Suprapubic skin (tissue), 4 donors: ENCODE data around the gene DNAJC8. TPM values are rescaled to one million over a fixed set of nuclear protein-coding genes. Genes with fewer than 3 reads are reported as not detected.

ENCODE experiments used
- DNase-seq, 2 donors: peaks; one replicate each; pipeline ENCODE4 v3.0.0-alpha.2; 2019; ENCODE audit warnings: low spot score in 2 of 2
- H3K27ac ChIP-seq: fragments of 200-600 bp; sonication (generic); one replicate; pipeline ENCODE4 v1.5.1; 2019
- H3K27me3 ChIP-seq: fragments of 200-600 bp; sonication (generic); one replicate; pipeline ENCODE4 v1.5.1; 2019
- H3K36me3 ChIP-seq: fragments of 200-600 bp; sonication (generic); one replicate; pipeline ENCODE4 v1.5.1; 2019
- H3K4me1 ChIP-seq: fragments of 200-600 bp; sonication (generic); one replicate; pipeline ENCODE4 v1.5.1; 2019
- H3K4me3 ChIP-seq: fragments of 200-600 bp; sonication (generic); one replicate; pipeline ENCODE4 v1.5.1; 2019; ENCODE audit warnings: mild to moderate bottlenecking
- H3K9me3 ChIP-seq: fragments of 200-600 bp; sonication (generic); one replicate; pipeline ENCODE4 v1.5.1; 2019
- EP300 ChIP-seq: sonication (generic); formaldehyde crosslinking; IDR thresholded peaks from one replicate; pipeline ENCODE4 v1.6.1; 2017; ENCODE audit warnings: antibody characterized with exemption
- POLR2A ChIP-seq, 2 donors: fragments of 450-650 bp; IDR thresholded peaks; one replicate each; pipeline ENCODE4 v1.6.1; 2017; ENCODE audit warnings: antibody characterized with exemption in 2 of 2, mild to moderate bottlenecking in 2 of 2, moderate library complexity in 2 of 2
- POLR2AphosphoS5 ChIP-seq, 3 donors: sonication (generic); formaldehyde crosslinking; IDR thresholded peaks; one replicate each; pipeline ENCODE4 v1.6.1; 2017; ENCODE audit warnings: antibody characterized with exemption in 3 of 3
- WGBS: methylation state at CpG from one replicate; pipeline ENCODE4 v1.1.5; 2018; 5-methylcytosine and 5-hydroxymethylcytosine counted together
- total RNA-seq, 4 donors: library from RNA; depleted of rRNA; stranded (reverse); fragments of >200 nt; gene quantifications; one replicate each; pipeline ENCODE4 v1.1.0, GENCODE V29; 2016
- TF ChIP-seq, protein P1 (sequence below), 2 donors: fragments of 200-600 bp in 1 of 2; fragments of 450-650 bp in 1 of 2; sonication (generic) in 1 of 2; IDR thresholded peaks; one replicate each; pipeline ENCODE4 v1.5.1; 2016 to 2019; ENCODE audit warnings: antibody characterized with exemption in 2 of 2, mild to moderate bottlenecking in 1 of 2, moderate library complexity in 1 of 2

DNAJC8 gene
- total RNA-seq, 4 donors from 2014 or later: 28.2 to 39.0 (median 31.7) TPM

DNA sequence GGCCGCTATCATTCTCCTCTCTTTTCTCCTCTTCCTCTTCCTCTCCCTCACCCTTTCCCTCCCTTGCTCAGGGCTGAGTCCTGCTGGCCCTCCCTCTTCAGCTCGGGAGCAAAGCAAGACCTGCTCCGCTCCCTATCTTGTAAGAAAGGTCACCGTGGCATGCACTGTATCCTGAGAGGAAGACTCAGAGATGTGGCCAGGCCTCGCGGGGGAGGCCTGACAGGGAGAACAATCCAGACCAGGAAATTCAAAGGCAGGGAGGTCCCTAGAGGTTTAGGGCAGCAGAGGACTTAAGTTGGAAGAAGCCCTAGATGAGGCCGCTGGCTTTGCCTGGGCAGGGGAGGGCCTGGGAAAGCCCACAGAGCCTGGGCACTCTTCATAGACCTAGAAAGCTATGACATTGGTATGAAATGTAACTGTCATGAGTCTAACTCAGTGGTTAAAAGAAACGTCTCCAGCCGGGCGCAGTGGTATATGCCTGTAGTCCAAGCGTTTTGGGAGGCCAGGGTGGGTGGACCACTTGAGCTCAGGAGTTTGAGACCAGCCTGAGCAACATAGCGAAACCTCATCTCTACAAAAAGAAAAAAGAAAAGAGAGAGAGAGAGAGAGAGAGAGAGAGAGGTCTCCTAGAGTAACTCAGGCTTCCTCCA lies 41.7 kb downstream of the DNAJC8 start:
- H3K27me3 ChIP-seq: no peaks in the 10 kb centered on the region
- peaks cover 24% of the 10 kb centered on the region for H3K4me1 ChIP-seq
- no peak for TF ChIP-seq EP300
- TF ChIP-seq, protein P1, sequence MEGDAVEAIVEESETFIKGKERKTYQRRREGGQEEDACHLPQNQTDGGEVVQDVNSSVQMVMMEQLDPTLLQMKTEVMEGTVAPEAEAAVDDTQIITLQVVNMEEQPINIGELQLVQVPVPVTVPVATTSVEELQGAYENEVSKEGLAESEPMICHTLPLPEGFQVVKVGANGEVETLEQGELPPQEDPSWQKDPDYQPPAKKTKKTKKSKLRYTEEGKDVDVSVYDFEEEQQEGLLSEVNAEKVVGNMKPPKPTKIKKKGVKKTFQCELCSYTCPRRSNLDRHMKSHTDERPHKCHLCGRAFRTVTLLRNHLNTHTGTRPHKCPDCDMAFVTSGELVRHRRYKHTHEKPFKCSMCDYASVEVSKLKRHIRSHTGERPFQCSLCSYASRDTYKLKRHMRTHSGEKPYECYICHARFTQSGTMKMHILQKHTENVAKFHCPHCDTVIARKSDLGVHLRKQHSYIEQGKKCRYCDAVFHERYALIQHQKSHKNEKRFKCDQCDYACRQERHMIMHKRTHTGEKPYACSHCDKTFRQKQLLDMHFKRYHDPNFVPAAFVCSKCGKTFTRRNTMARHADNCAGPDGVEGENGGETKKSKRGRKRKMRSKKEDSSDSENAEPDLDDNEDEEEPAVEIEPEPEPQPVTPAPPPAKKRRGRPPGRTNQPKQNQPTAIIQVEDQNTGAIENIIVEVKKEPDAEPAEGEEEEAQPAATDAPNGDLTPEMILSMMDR (IDR thresholded peaks at IDR 0.05): no peak
- TF ChIP-seq POLR2AphosphoS5 (IDR thresholded peaks at IDR 0.05): no peak
- TF ChIP-seq POLR2A (IDR thresholded peaks at IDR 0.05): no peak
- WGBS: 68% methylated on average over 12 of the region's 12 CpGs
- peak in 1 of 2 donors; percentile 56 for DNase-seq
- H3K9me3 ChIP-seq: no peaks in the 10 kb centered on the region
- no peaks in the 10 kb centered on the region for H3K36me3 ChIP-seq
- no peak overlapping the region for H3K27ac ChIP-seq
- no peak overlapping the region for H3K4me3 ChIP-seq

DNA sequence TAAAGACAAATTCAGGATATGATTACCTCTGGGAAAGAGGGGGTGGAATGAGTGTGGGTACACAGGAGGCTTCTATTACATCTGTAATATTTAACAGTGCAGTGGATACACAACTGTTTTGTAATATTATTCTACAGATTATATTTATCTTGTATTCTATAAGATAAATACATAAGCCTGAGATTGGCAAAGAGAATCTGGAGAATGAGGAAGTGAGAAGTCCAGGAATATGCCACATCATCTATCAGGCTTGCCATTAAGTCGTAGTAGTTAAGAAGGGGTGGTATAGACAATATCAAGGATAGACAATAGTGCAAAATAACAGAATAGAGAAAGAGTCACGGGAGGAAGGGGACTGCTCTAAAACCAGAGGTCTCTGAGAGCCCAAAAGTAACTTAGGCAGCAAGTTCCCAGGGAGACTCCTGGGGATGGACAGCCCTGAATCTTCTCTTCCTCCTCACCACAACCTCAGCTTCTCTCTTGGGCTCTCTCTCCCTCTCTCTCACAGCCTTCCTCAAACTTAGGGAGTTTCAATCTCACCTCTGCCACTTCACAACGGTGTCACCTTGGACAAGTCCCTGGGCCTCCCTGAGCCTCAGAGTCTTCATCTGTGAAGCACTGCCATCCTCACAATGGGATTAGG lies 42.4 kb downstream of the DNAJC8 start:
- 63% methylated on average over 3 of the region's 3 CpGs for WGBS
- Histone ChIP-seq H3K27me3 (no peaks in the 10 kb centered on the region), H3K9me3 (no peaks in the 10 kb centered on the region), H3K36me3 (no peaks in the 10 kb centered on the region), H3K4me1 (peaks cover 24% of the 10 kb centered on the region), H3K27ac (no peak overlapping the region), H3K4me3 (no peak overlapping the region)
- DNase-seq: no peak
- TF ChIP-seq POLR2AphosphoS5 (IDR thresholded peaks at IDR 0.05) (no peak), POLR2A (IDR thresholded peaks at IDR 0.05) (no peak), EP300 (no peak)
- TF ChIP-seq, protein P1 (IDR thresholded peaks at IDR 0.05): no peak

DNA sequence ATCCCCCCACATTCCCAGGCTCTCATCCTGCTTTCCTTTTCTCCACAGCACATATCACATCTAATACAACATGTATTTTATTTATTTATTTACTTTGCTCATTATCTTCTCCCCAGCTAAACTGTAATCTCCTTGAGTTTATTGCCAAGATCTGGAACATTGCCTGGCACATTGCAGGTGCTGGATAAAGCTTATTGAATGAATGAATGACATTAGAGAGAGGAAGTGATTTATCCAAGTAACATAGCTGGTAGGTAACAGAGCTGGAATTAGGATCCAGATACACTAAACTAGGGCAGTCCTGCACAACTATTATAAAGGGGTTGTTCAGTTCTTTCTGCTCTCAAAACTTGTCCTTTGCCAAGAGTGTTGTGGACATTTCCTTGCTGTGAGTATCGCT lies 47.8 kb downstream of the DNAJC8 start:
- TF ChIP-seq, protein P1 (IDR thresholded peaks at IDR 0.05): no peak
- TF ChIP-seq POLR2A (IDR thresholded peaks at IDR 0.05): no peak
- TF ChIP-seq POLR2AphosphoS5 (IDR thresholded peaks at IDR 0.05): no peak
- TF ChIP-seq EP300: no peak
- Histone ChIP-seq H3K36me3 (no peaks in the 10 kb centered on the region), H3K9me3 (no peaks in the 10 kb centered on the region), H3K27ac (no peak overlapping the region), H3K4me1 (no peaks in the 10 kb centered on the region), H3K27me3 (no peaks in the 10 kb centered on the region), H3K4me3 (no peak overlapping the region)
- WGBS: 91% methylated on average over 1 of the region's 1 CpG
- DNase-seq: no peak

DNA sequence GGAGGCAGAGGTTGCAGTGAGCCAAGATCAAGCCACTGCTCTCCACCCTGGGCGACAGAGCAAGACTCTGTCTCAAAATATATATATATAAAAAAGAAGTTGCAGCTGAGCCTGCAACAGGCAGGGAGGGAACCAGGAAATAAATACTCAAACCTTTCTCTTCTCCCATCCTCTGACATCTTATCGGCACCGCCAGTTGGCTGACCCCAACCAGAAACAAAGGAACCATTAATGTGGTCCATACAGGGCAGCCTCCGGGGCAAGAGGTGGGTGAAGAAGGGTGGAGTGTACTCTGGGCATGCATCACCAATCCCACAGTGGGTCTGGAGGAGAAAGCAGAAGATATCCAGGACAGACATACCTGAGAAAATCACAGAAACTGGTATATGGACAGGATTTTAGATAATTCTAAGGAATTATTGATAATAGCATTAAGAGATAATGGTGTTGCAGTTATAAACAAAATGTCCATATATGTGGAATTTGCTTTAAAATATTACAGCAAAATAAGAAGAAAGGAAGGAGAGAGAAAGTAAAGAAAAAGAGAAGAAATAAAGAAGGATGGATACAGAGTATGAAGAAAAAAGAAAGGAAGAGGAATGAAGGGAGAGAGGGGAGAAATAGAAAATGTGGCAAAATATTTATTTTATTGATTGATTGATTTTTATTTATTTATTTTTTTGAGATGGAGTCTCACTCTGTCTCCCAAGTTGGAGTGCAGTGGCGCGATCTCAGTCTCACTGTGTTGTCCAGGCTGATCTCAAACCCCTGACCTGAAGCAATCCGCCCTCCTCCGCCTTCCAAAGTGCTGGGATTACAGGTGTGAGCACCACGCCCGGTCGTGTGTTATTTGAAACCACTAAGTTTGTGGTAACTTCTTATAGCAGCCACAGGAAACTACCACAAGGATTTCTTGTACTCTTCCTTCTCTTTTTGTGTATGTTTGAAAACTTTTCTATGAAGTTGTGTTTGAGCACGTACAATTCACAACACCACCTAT lies 52.2 kb downstream of the DNAJC8 start:
- H3K4me3 ChIP-seq: no peak overlapping the region
- no peak for TF ChIP-seq EP300
- TF ChIP-seq POLR2A (IDR thresholded peaks at IDR 0.05): no peak
- no peak for TF ChIP-seq POLR2AphosphoS5 (IDR thresholded peaks at IDR 0.05)
- no peaks in the 10 kb centered on the region for H3K4me1 ChIP-seq
- 68% methylated on average over 12 of the region's 12 CpGs for WGBS
- DNase-seq: no peak
- no peaks in the 10 kb centered on the region for H3K36me3 ChIP-seq
- H3K27ac ChIP-seq: no peak overlapping the region
- H3K27me3 ChIP-seq: no peaks in the 10 kb centered on the region
- no peaks in the 10 kb centered on the region for H3K9me3 ChIP-seq

DNA sequence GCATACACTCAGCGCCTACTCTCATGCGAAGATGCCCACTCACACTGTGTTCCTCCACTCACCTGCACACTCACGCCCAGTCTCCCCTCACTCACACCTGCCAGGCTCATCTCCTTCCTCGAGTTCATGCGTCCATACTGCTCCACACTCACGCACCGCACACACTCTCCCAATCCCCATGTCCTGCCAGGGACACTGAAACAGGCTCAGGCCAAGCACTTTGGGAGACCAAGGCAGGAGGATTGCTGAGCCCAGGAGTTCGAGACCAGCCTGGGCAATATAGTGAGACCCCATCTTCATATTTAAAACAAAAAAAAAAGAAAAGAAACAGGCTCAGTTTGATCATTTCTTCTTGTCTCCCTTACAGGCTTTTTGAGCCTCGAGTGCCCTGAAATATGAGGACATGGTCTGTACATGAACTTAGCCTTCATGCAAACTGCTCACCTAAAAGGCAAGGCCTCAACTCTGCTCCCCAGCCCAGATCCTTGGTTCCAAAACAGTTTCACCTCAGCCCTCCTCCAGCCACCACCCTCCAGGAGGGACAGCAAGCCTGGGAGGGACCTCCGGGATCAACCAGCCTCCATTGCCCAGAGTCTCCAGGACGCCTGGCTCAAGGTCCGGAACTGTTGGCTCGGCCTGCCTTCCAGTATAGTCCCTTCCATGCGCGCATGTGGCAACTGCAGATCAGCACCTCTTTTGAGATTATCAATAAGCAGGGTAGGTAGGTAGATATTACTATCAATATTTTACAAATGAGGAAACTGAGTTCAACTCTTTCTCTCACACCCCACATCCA lies 53.9 kb downstream of the DNAJC8 start:
- Histone ChIP-seq H3K36me3 (no peaks in the 10 kb centered on the region), H3K4me3 (no peak overlapping the region), H3K9me3 (no peaks in the 10 kb centered on the region), H3K4me1 (peaks cover 3% of the 10 kb centered on the region), H3K27me3 (no peaks in the 10 kb centered on the region), H3K27ac (no peak overlapping the region)
- 93% methylated on average over 15 of the region's 15 CpGs for WGBS
- TF ChIP-seq, protein P1 (IDR thresholded peaks at IDR 0.05): no peak
- TF ChIP-seq POLR2AphosphoS5 (IDR thresholded peaks at IDR 0.05): no peak
- TF ChIP-seq EP300: no peak
- no peak for TF ChIP-seq POLR2A (IDR thresholded peaks at IDR 0.05)
- DNase-seq: no peak
